ENCODE measurements around the gene ID3.

ID3 gene

GRCh38 chr1:23533246-23534023 lies 25.9 kb downstream of the ID3 start:
- DNase-seq: peak in 1 of 42 donors; percentile 17
- intact Hi-C loops (cut with DNase I): no loop called here

- intact Hi-C loops (cut with DNase I): no loop called here
- no peak for DNase-seq
These were observed 27.7 kb downstream of the ID3 start for GRCh38 chr1:23531562-23532094.

GRCh38 chr1:23530747-23531561 lies 28.3 kb downstream of the ID3 start, which contains the start of gene E2F2:
Gene E2F2 (minus strand): TSS chr1:23531233. CDS start chr1:23530793, 440 bp downstream.
- intact Hi-C loops (cut with DNase I): no loop called here

GRCh38 chr1:23530087-23530746 lies 29.1 kb downstream of the ID3 start:
- intact Hi-C loops (cut with DNase I): no loop called here
- DNase-seq: no peak

More at GRCh38 chr1:23530747-23531561, 28.3 kb downstream of the ID3 start, which contains the start of gene E2F2:
- DNase-seq: peak; percentile 69 to 93 (median 85)

GRCh38 chr1:23529146-23530086 lies 29.9 kb downstream of the ID3 start:
- DNase-seq: no peak
- intact Hi-C loops (cut with DNase I): no loop called here

GRCh38 chr1:23528250-23528978 lies 30.9 kb downstream of the ID3 start:
- peak in 2 of 42 donors; percentile 18 to 23 for DNase-seq
- intact Hi-C loops (cut with DNase I): no loop called here

- intact Hi-C loops (cut with DNase I): no loop called here
- no peak for DNase-seq
These were observed 31.4 kb downstream of the ID3 start for GRCh38 chr1:23527900-23528249.

GRCh38 chr1:23527366-23527765 lies 31.9 kb downstream of the ID3 start:
- intact Hi-C loops (cut with DNase I): no loop called here
- no peak for DNase-seq

GRCh38 chr1:23526329-23527041 lies 32.8 kb downstream of the ID3 start:
- DNase-seq: no peak
- intact Hi-C loops (cut with DNase I): no loop called here

GRCh38 chr1:23525558-23526250 lies 33.6 kb downstream of the ID3 start:
- intact Hi-C loops (cut with DNase I): no loop called here
- DNase-seq: no peak

GRCh38 chr1:23524716-23525401 lies 34.4 kb downstream of the ID3 start:
- peak in 1 of 42 donors; percentile 18 for DNase-seq
- intact Hi-C loops (cut with DNase I): no loop called here

- intact Hi-C loops (cut with DNase I): no loop called here
- DNase-seq: no peak
These were observed 35.1 kb downstream of the ID3 start for GRCh38 chr1:23524163-23524562.

GRCh38 chr1:23522244-23522982 lies 36.9 kb downstream of the ID3 start:
- intact Hi-C loops (cut with DNase I): no loop called here
- no peak for DNase-seq

GRCh38 chr1:23521588-23521987 lies 37.7 kb downstream of the ID3 start:
- intact Hi-C loops (cut with DNase I): no loop called here
- DNase-seq: no peak

GRCh38 chr1:23517581-23517980 lies 41.7 kb downstream of the ID3 start:
- DNase-seq: no peak
- intact Hi-C loops (cut with DNase I): no loop called here

Measured in head of caudate nucleus (tissue), 42 donors.